Natural killer cell (primary cell): ENCODE measurements around the gene TMEM163. TPM values are rescaled to one million over a fixed set of nuclear protein-coding genes. Genes with fewer than 3 reads are reported as not detected.

Source experiments
- ATAC-seq, 3 donors: fragments of 150-1000 bp in 2 of 3; fragments of 200-7000 bp in 1 of 3; cut with Tn5 transposase; 1 replicate in 1 of 3; 2 replicates in 2 of 3; pipeline ENCODE4 v1.10.0; 2021; ENCODE audit warnings: mild to moderate bottlenecking in 2 of 3, moderate library complexity in 2 of 3
- DNase-seq, 2 donors: peaks; one replicate each; pipeline versions ENCODE4 v3.0.0 to v3.0.0-alpha.2; 2013 to 2021; ENCODE audit warnings: mixed read lengths in 1 of 2
- H3K27ac ChIP-seq: one replicate; pipeline ENCODE4 v1.5.1; 2013; ENCODE audit warnings: mild to moderate bottlenecking, low read length
- H3K27me3 ChIP-seq: one replicate; pipeline ENCODE4 v1.6.1; 2013; ENCODE audit warnings: low read length; ENCODE audit not compliant: control insufficient read depth, insufficient read depth
- H3K36me3 ChIP-seq: one replicate; pipeline ENCODE4 v1.6.1; 2013; ENCODE audit warnings: low read length; ENCODE audit not compliant: control insufficient read depth, insufficient read depth
- H3K4me1 ChIP-seq: one replicate; pipeline ENCODE4 v1.6.1; 2013; ENCODE audit warnings: low read length; ENCODE audit not compliant: control insufficient read depth, insufficient read depth
- H3K4me3 ChIP-seq: one replicate; pipeline ENCODE4 v1.5.1; 2013; ENCODE audit warnings: low read length
- H3K9me3 ChIP-seq: one replicate; pipeline ENCODE4 v1.6.1; 2013; ENCODE audit warnings: low read length; ENCODE audit not compliant: control insufficient read depth, insufficient read depth
- H3K27ac Mint-ChIP-seq, 2 donors: one replicate each; pipeline ENCODE4 v1.8.0; 2022; ENCODE audit warnings: mild to moderate bottlenecking in 2 of 2, mixed read lengths in 2 of 2, moderate library complexity in 1 of 2
- H3K27me3 Mint-ChIP-seq, 2 donors: one replicate each; pipeline ENCODE4 v1.8.0; 2022; ENCODE audit warnings: low read depth in 2 of 2, mixed read lengths in 2 of 2
- H3K36me3 Mint-ChIP-seq: one replicate; pipeline ENCODE4 v1.8.0; 2022; ENCODE audit warnings: mixed read lengths
- H3K4me1 Mint-ChIP-seq, 2 donors: one replicate each; pipeline ENCODE4 v1.8.0; 2022; ENCODE audit warnings: mixed read lengths in 2 of 2
- H3K4me3 Mint-ChIP-seq: one replicate; pipeline ENCODE4 v1.8.0; 2022; ENCODE audit warnings: mild to moderate bottlenecking, moderate library complexity, mixed read lengths
- H3K9me3 Mint-ChIP-seq, 2 donors: one replicate each; pipeline ENCODE4 v1.8.0; 2022; ENCODE audit warnings: mixed read lengths in 2 of 2
- CTCF ChIP-seq: fragments of 200-600 bp; IDR thresholded peaks from one replicate; pipeline ENCODE4 v1.8.0; 2022; ENCODE audit warnings: antibody characterized with exemption
- WGBS: methylation state at CpG from one replicate; pipeline ENCODE4 v1.1.7; 2013; ENCODE audit warnings: missing lambda C conversion rate; ENCODE audit not compliant: insufficient coverage; 5-methylcytosine and 5-hydroxymethylcytosine counted together
- intact Hi-C: fragments of 100-400 bp; cut with micrococcal nuclease; formaldehyde crosslinking; loops from one replicate; pipeline ENCODE4 v1.14.2; 2022
- total RNA-seq, 4 donors: library from RNA; stranded (reverse); fragments of 120-200 nt in 1 of 4; gene quantifications; one replicate each; pipeline versions ENCODE4 v1.2.3 to v1.2.4, GENCODE V29; 2013 to 2022

The TMEM163 gene
- total RNA-seq, 3 donors from 2014 or later (not counting 1 experiment from before 2014, with no cell fraction given), result 6.8 to 11.6 (median 10.3) TPM

GRCh38 chr2:134436706-134437105 lies 282.1 kb downstream of the TMEM163 start:
- WGBS, result over 99% methylated on average over 7 of the region's 7 CpGs
- peaks cover 8% of the 10 kb centered on the region for H3K36me3 ChIP-seq
- no peaks in the 10 kb centered on the region for H3K4me1 ChIP-seq
- Mint-ChIP-seq H3K27me3 (no peaks in the 10 kb centered on the region), H3K27ac (no peak overlapping the region), H3K36me3 (no peaks in the 10 kb centered on the region), H3K9me3 (no peaks in the 10 kb centered on the region), H3K4me1 (peaks cover 0 to 6% of the 10 kb centered on the region in 2 donors), H3K4me3 (no peak overlapping the region)
- intact Hi-C loops, result no loop called here
- no peaks in the 10 kb centered on the region for H3K9me3 ChIP-seq
- no peak overlapping the region for H3K27ac ChIP-seq
- no peaks in the 10 kb centered on the region for H3K27me3 ChIP-seq
- no peak for TF ChIP-seq CTCF
- no peak overlapping the region for H3K4me3 ChIP-seq
- ATAC-seq, result no peak
- DNase-seq, result no peak

GRCh38 chr2:134435936-134436335 lies 282.9 kb downstream of the TMEM163 start:
- no peak overlapping the region for H3K27ac Mint-ChIP-seq
- no peaks in the 10 kb centered on the region for H3K27me3 Mint-ChIP-seq
- H3K36me3 Mint-ChIP-seq, result no peaks in the 10 kb centered on the region
- H3K9me3 Mint-ChIP-seq, result no peaks in the 10 kb centered on the region
- Histone ChIP-seq H3K9me3 (no peaks in the 10 kb centered on the region), H3K4me1 (no peaks in the 10 kb centered on the region), H3K27me3 (no peaks in the 10 kb centered on the region), H3K4me3 (no peak overlapping the region), H3K27ac (no peak overlapping the region), H3K36me3 (peaks cover 8% of the 10 kb centered on the region)
- H3K4me1 Mint-ChIP-seq, result peaks cover 0 to 6% of the 10 kb centered on the region in 2 donors
- ATAC-seq (no peak), DNase-seq (no peak)
- no peak for TF ChIP-seq CTCF
- no peak overlapping the region for H3K4me3 Mint-ChIP-seq
- intact Hi-C loops, result no loop called here

- H3K4me3 ChIP-seq, result no peak overlapping the region
- Mint-ChIP-seq H3K27ac (no peak overlapping the region), H3K4me1 (peaks cover 0 to 6% of the 10 kb centered on the region in 2 donors), H3K27me3 (no peaks in the 10 kb centered on the region), H3K9me3 (no peaks in the 10 kb centered on the region), H3K4me3 (no peak overlapping the region), H3K36me3 (no peaks in the 10 kb centered on the region)
- ATAC-seq, result no peak
- no peaks in the 10 kb centered on the region for H3K4me1 ChIP-seq
- no peak for TF ChIP-seq CTCF
- intact Hi-C loops, result no loop called here
- DNase-seq, result no peak
- no peak overlapping the region for H3K27ac ChIP-seq
- H3K36me3 ChIP-seq, result peaks cover 8% of the 10 kb centered on the region
- 94% methylated on average over 4 of the region's 4 CpGs for WGBS
- no peaks in the 10 kb centered on the region for H3K27me3 ChIP-seq
- no peaks in the 10 kb centered on the region for H3K9me3 ChIP-seq
These were observed 283.3 kb downstream of the TMEM163 start for GRCh38 chr2:134435505-134435904.

- WGBS, result 98% methylated on average over 6 of the region's 6 CpGs
- no peak overlapping the region for H3K4me3 Mint-ChIP-seq
These were observed 284.8 kb downstream of the TMEM163 start for GRCh38 chr2:134433979-134434378.

More at GRCh38 chr2:134433979-134434378, 284.8 kb downstream of the TMEM163 start:
- H3K36me3 Mint-ChIP-seq, result no peaks in the 10 kb centered on the region
- no peak overlapping the region for H3K4me3 ChIP-seq
- H3K27me3 Mint-ChIP-seq, result no peaks in the 10 kb centered on the region
- DNase-seq (no peak), ATAC-seq (no peak)
- H3K27ac ChIP-seq, result no peak overlapping the region
- no peak overlapping the region for H3K27ac Mint-ChIP-seq
- intact Hi-C loops, result no loop called here
- no peaks in the 10 kb centered on the region for H3K9me3 Mint-ChIP-seq
- H3K4me1 ChIP-seq, result no peaks in the 10 kb centered on the region
- TF ChIP-seq CTCF, result no peak
- peaks cover 0 to 6% of the 10 kb centered on the region in 2 donors for H3K4me1 Mint-ChIP-seq
- H3K9me3 ChIP-seq, result no peaks in the 10 kb centered on the region
- H3K36me3 ChIP-seq, result peaks cover 18% of the 10 kb centered on the region
- H3K27me3 ChIP-seq, result no peaks in the 10 kb centered on the region
